Measurements from ENCODE around the gene EFCAB6.

GRCh38 chr22:43566021-43566420 is 246.1 kb downstream of the EFCAB6 start:
- TF ChIP-seq POLR2AphosphoS5 (IDR thresholded peaks at IDR 0.05; ENCODE audit: low read depth, low read length) (no peak), POLR2A (IDR thresholded peaks at IDR 0.05; ENCODE audit: low read depth, low read length) (no peak), TAF1 (IDR thresholded peaks at IDR 0.05; ENCODE audit: borderline replicate concordance, low read depth, low read length) (no peak)
